Neutrophil (primary cell): ENCODE data around the gene AMH.

Source experiments
- H3K27ac ChIP-seq: fragments of 200-600 bp; sonication (generic); 2 replicates; pipeline ENCODE4 v1.5.1; 2016; ENCODE audit warnings: mild to moderate bottlenecking, moderate library complexity
- H3K27me3 ChIP-seq: fragments of 200-600 bp; sonication (generic); 2 replicates; pipeline ENCODE4 v1.6.0; 2016; ENCODE audit warnings: mild to moderate bottlenecking
- H3K36me3 ChIP-seq: fragments of 200-600 bp; sonication (generic); 2 replicates; pipeline ENCODE4 v1.5.1; 2017
- H3K4me1 ChIP-seq, 2 experiments: fragments of 200-600 bp in 1 of 2; sonication (generic) in 1 of 2; 1 replicate in 1 of 2; 2 replicates in 1 of 2; pipeline versions ENCODE4 v1.5.1 to v1.6.1; 2013 to 2016; ENCODE audit warnings: low read depth in 1 of 2, low read length in 1 of 2, mild to moderate bottlenecking in 1 of 2, moderate library complexity in 1 of 2; ENCODE audit not compliant: control insufficient read depth in 1 of 2, insufficient read depth in 1 of 2
- H3K4me3 ChIP-seq, 2 experiments: fragments of 200-600 bp in 1 of 2; sonication (generic) in 1 of 2; 1 replicate in 1 of 2; 2 replicates in 1 of 2; pipeline ENCODE4 v1.5.1; 2013 to 2016; ENCODE audit warnings: low read depth in 1 of 2, low read length in 1 of 2, mild to moderate bottlenecking in 1 of 2, moderate library complexity in 1 of 2
- H3K9me3 ChIP-seq: fragments of 200-600 bp; sonication (generic); 2 replicates; pipeline ENCODE4 v1.5.1; 2016
- CTCF ChIP-seq: fragments of 200-600 bp; sonication (generic); IDR thresholded peaks from 2 replicates; pipeline ENCODE4 v1.5.1; 2016; ENCODE audit warnings: antibody characterized with exemption

Gene AMH

GRCh38 chr19:2243274-2244124 lies 5.6 kb upstream of the AMH start:
- H3K9me3 ChIP-seq, result no peaks in the 10 kb centered on the region
- no peak overlapping the region for H3K27ac ChIP-seq
- H3K36me3 ChIP-seq, result peaks cover 56% of the 10 kb centered on the region
- TF ChIP-seq CTCF, result no peak
- peaks cover under 1% of the 10 kb centered on the region for H3K27me3 ChIP-seq
- H3K4me1 ChIP-seq, result peaks cover 24 to 25% of the 10 kb centered on the region in 2 experiments
- H3K4me3 ChIP-seq, result no peak overlapping the region

- Histone ChIP-seq H3K27ac (no peak overlapping the region), H3K36me3 (peaks cover 62% of the 10 kb centered on the region), H3K4me3 (no peak overlapping the region), H3K4me1 (peaks cover 18 to 19% of the 10 kb centered on the region in 2 experiments), H3K27me3 (peaks cover 6% of the 10 kb centered on the region), H3K9me3 (no peaks in the 10 kb centered on the region)
- TF ChIP-seq CTCF, result no peak
Observed at GRCh38 chr19:2244125-2244411, 5.1 kb upstream of the AMH start.

DNA sequence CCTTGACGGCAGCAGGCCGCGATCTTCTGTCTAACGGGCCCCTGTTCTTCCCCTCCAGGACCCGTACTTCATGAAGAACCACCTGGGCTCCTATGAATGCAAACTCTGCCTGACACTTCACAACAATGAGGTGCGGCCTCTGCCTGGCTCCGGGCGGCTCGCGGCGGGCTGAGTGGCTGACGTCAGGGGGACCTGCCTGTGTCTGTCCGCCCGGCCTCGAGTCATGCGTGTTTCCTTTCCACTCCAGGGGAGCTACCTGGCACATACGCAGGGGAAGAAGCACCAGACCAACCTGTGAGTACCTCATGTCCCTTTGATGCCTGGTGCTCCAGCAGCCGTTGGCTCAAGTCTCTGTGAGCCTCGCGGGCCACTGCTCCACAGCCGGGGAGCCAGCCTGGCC lies 4.6 kb upstream of the AMH start:
- H3K27me3 ChIP-seq, result peaks cover 10% of the 10 kb centered on the region
- no peak overlapping the region for H3K27ac ChIP-seq
- H3K9me3 ChIP-seq, result no peaks in the 10 kb centered on the region
- TF ChIP-seq CTCF, result no peak
- peaks cover 63% of the 10 kb centered on the region for H3K36me3 ChIP-seq
- no peak overlapping the region for H3K4me3 ChIP-seq
- peaks cover 14 to 15% of the 10 kb centered on the region in 2 experiments for H3K4me1 ChIP-seq

DNA sequence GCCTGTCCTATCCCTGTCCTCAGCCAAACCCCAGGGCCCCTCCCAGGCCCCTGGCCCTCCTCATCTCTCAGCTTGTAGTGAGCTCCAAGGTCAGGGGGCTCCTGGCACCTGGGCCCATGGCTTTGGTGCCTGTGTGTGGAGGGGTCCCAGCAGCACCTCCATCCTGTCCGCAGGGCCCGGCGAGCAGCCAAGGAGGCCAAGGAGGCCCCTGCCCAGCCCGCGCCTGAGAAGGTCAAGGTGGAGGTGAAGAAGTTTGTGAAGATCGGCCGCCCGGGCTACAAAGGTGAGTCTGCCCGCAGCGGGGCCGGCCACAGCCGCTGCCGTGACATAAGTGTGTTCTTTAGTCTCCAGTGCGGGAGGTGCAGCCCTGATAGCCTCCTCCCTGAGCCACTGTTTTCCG lies 3.9 kb upstream of the AMH start:
- H3K27ac ChIP-seq, result no peak overlapping the region
- no peak for TF ChIP-seq CTCF
- H3K4me1 ChIP-seq, result peaks cover 11% of the 10 kb centered on the region in 2 experiments
- no peak overlapping the region for H3K4me3 ChIP-seq
- H3K36me3 ChIP-seq, result peaks cover 63% of the 10 kb centered on the region
- H3K27me3 ChIP-seq, result peaks cover 18% of the 10 kb centered on the region
- no peaks in the 10 kb centered on the region for H3K9me3 ChIP-seq

DNA sequence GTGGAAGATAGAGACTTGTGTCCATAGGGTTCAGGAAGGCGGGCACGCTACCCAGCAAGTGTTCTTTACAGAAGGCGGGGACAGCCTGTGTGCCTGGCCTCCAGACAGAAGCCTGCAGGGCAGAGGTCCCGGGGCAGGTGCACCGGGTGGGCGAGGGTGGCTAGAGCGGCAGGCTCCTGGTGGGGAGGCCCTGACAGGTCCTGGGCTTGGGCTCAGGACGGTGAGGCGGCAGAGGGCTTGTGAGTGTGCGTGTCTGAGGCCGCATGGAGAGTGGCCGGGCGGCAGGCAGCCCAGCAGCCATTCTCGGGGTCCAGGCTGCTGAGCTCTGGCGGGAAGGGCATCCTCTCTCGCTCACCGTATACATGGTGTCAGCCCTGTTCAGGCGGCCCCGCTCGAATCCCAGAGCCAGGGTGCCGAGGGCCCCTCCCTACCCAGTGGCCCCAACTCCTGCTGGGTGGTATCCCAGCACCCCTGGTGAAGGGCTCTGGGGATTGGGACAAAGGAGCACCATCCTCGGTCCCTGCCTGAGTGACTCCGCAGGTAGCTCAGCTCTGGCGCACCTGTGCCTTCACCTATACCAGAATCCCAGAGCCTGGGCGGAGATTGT lies 3.0 kb upstream of the AMH start:
- Histone ChIP-seq H3K27ac (no peak overlapping the region), H3K4me1 (peaks cover 12 to 13% of the 10 kb centered on the region in 2 experiments), H3K9me3 (no peaks in the 10 kb centered on the region), H3K36me3 (peaks cover 63% of the 10 kb centered on the region), H3K27me3 (peaks cover 27% of the 10 kb centered on the region), H3K4me3 (no peak overlapping the region)
- no peak for TF ChIP-seq CTCF
